HG03095 (cell line): ENCODE results near the gene CHURC1.

Experiments used
- ATAC-seq: cut with Tn5 transposase; IDR thresholded peaks from one replicate; pipeline ENCODE4 v1.9.1; 2021; ENCODE audit warnings: moderate library complexity; ENCODE audit not compliant: unreplicated experiment

CHURC1 gene

GRCh38 chr14:64937821-64938193 lies 23.6 kb downstream of the CHURC1 start:
- no peak for ATAC-seq

- no peak for ATAC-seq
These were observed 24.9 kb downstream of the CHURC1 start for GRCh38 chr14:64938972-64939816.

GRCh38 chr14:64939817-64940190 lies 25.5 kb downstream of the CHURC1 start:
- no peak for ATAC-seq

- ATAC-seq, result no peak
These were observed 26.2 kb downstream of the CHURC1 start for GRCh38 chr14:64940336-64940910.

GRCh38 chr14:64942531-64943111 lies 28.4 kb downstream of the CHURC1 start, which contains the start of gene GPX2:
Gene GPX2 (minus strand): TSS chr14:64942745. CDS start chr14:64942726, 19 bp downstream.
- no peak for ATAC-seq

- no peak for ATAC-seq
These were observed 29.3 kb downstream of the CHURC1 start for GRCh38 chr14:64943556-64943955.

GRCh38 chr14:64944041-64944440 lies 29.8 kb downstream of the CHURC1 start:
- ATAC-seq, result no peak

- ATAC-seq, result no peak
These were observed 30.6 kb downstream of the CHURC1 start for GRCh38 chr14:64944861-64945260.

GRCh38 chr14:64945431-64946178 lies 31.4 kb downstream of the CHURC1 start:
- no peak for ATAC-seq

- no peak for ATAC-seq
These were observed 32.2 kb downstream of the CHURC1 start for GRCh38 chr14:64946310-64947045.

GRCh38 chr14:64947710-64948611 lies 33.7 kb downstream of the CHURC1 start:
- no peak for ATAC-seq

- no peak for ATAC-seq
These were observed 34.5 kb downstream of the CHURC1 start for GRCh38 chr14:64948612-64949210.

GRCh38 chr14:64950889-64951288 lies 36.6 kb downstream of the CHURC1 start:
- no peak for ATAC-seq

GRCh38 chr14:64951291-64951690 lies 37.0 kb downstream of the CHURC1 start:
- no peak for ATAC-seq

GRCh38 chr14:64951724-64952123 lies 37.5 kb downstream of the CHURC1 start:
- ATAC-seq, result no peak

GRCh38 chr14:64952598-64953309 lies 38.5 kb downstream of the CHURC1 start:
- peak; percentile 72 for ATAC-seq

- no peak for ATAC-seq
These were observed 39.0 kb downstream of the CHURC1 start for GRCh38 chr14:64953310-64953654.

- no peak for ATAC-seq
These were observed 39.4 kb downstream of the CHURC1 start for GRCh38 chr14:64953661-64954060.
